K562 (cell line): Measurements from ENCODE around the gene CD8A. TPM values are rescaled to one million over a fixed set of nuclear protein-coding genes. Genes with fewer than 3 reads are reported as not detected.

Experiments used
- ATAC-seq: fragments of 200-7000 bp; cut with Tn5 transposase; 3 replicates; pipeline ENCODE4 v1.9.1; 2020; ENCODE audit warnings: moderate library complexity
- BruUV-seq: library from RNA; stranded (reverse); fragments of 400-500 nt; replicated peaks from 2 replicates; lab custom pipeline; 2021; lab: Mats Ljungman, UMichigan
- CTCF ChIA-PET: fragments of 300-600 bp; formaldehyde crosslinking; extraction: SDS; loops from one replicate; lab custom pipeline; 2021; ENCODE audit warnings: low intra/inter-chr PET ratio; lab: Yijun Ruan, JAX
- POLR2A ChIA-PET: fragments of 300-600, 350-650 bp; sonication (Branson Sonifier 250); formaldehyde crosslinking; extraction: SDS; loops from one replicate; lab custom pipeline; 2021; ENCODE audit warnings: antibody characterized with exemption, inconsistent platforms; lab: Yijun Ruan, JAX
- DNase-seq, 4 experiments: peaks; one replicate each; pipeline versions ENCODE4 v3.0.0 to v3.0.0-alpha.2; 2011 to 2018; ENCODE audit warnings: low spot score in 3 of 4, mixed read lengths in 3 of 4; ENCODE audit errors: extremely low read depth in 1 of 4
- FAIRE-seq: peaks from 2 replicates; lab custom pipeline; 2011; peaks lifted over from hg19 to GRCh38; lab: Jason Lieb, UNC
- H2AFZ ChIP-seq: 2 replicates; pipeline ENCODE4 v1.6.0; 2011; ENCODE audit warnings: low read depth, low read length, control low read depth, inconsistent platforms
- H3K27ac ChIP-seq: fragments of 200-600 bp; 3 replicates; pipeline ENCODE4 v1.8.0; 2011; ENCODE audit warnings: low read depth, mild to moderate bottlenecking, control low read depth, inconsistent platforms, low read length, moderate library complexity, mixed read lengths; ENCODE audit errors: extremely low read depth
- H3K27me3 ChIP-seq, 2 experiments: fragments of 300-600 bp in 1 of 2; 2 replicates in 1 of 2; 3 replicates in 1 of 2; pipeline versions ENCODE4 v1.6.0 to v1.8.0; 2011; ENCODE audit warnings: inconsistent platforms in 2 of 2, low read length in 2 of 2, mild to moderate bottlenecking in 1 of 2, mixed read lengths in 1 of 2, moderate library complexity in 1 of 2; ENCODE audit not compliant: control insufficient read depth in 2 of 2, insufficient read depth in 2 of 2
- H3K36me3 ChIP-seq: fragments of 300-600 bp; 3 replicates; pipeline ENCODE4 v1.8.0; 2011; ENCODE audit warnings: mild to moderate bottlenecking, low read length, inconsistent platforms; ENCODE audit not compliant: control insufficient read depth, insufficient read depth
- H3K4me1 ChIP-seq, 2 experiments: fragments of 200-600 bp in 1 of 2; replicated peaks in 1 of 2; 2 replicates in 1 of 2; 3 replicates in 1 of 2; pipeline versions ENCODE4 v1.5.1 to v1.8.0; 2011; ENCODE audit warnings: inconsistent platforms in 2 of 2, low read length in 2 of 2, mild to moderate bottlenecking in 1 of 2, mixed read lengths in 1 of 2, moderate library complexity in 1 of 2; ENCODE audit not compliant: control insufficient read depth in 2 of 2, insufficient read depth in 2 of 2
- H3K4me2 ChIP-seq: 2 replicates; pipeline ENCODE4 v1.6.1; 2011; ENCODE audit warnings: low read length, control low read depth, inconsistent platforms, mixed read lengths; ENCODE audit not compliant: insufficient read depth
- H3K4me3 ChIP-seq: fragments of 200-600 bp; sonication (generic), shearing (Covaris generic); 2 replicates; pipeline ENCODE4 v1.5.1; 2016; ENCODE audit warnings: control low read depth, inconsistent platforms
- H3K79me2 ChIP-seq: fragments of 200-600 bp; 3 replicates; pipeline ENCODE4 v1.8.0; 2011; ENCODE audit warnings: low read length, inconsistent platforms; ENCODE audit not compliant: control insufficient read depth, insufficient read depth
- H3K9ac ChIP-seq, 2 experiments: 2 replicates each; pipeline versions ENCODE4 v1.6.0 to v1.6.1; 2011; ENCODE audit warnings: low read depth in 2 of 2, low read length in 2 of 2, control low read depth in 1 of 2, inconsistent platforms in 1 of 2, mild to moderate bottlenecking in 1 of 2, mixed read lengths in 1 of 2; ENCODE audit not compliant: insufficient read depth in 1 of 2
- H3K9me1 ChIP-seq: one replicate; pipeline ENCODE4 v1.6.0; 2011; ENCODE audit warnings: inconsistent platforms, mild to moderate bottlenecking, low read length, moderate library complexity; ENCODE audit not compliant: control insufficient read depth, insufficient read depth
- H3K9me3 ChIP-seq: replicated peaks from 2 replicates; pipeline ENCODE4 v1.5.1; 2011; ENCODE audit warnings: low read depth, low read length, inconsistent platforms; ENCODE audit not compliant: control insufficient read depth, insufficient read depth
- H4K20me1 ChIP-seq: replicated peaks from 2 replicates; pipeline ENCODE4 v1.6.1; 2011; ENCODE audit warnings: low read length, inconsistent platforms, mixed read lengths; ENCODE audit not compliant: control insufficient read depth, insufficient read depth
- CEBPG ChIP-seq, 3 experiments: fragments of 200-800 bp in 1 of 3; sonication (Bioruptor generic) in 1 of 3; sonication (generic) in 1 of 3; formaldehyde crosslinking in 1 of 3; IDR thresholded peaks in 2 of 3; conservative IDR thresholded peaks in 1 of 3; 2 replicates each; pipeline versions ENCODE4 v1.6.1 to v1.8.0; 2016 to 2022; ENCODE audit warnings: missing compliant biosample characterization in 2 of 3, missing genetic modification characterization in 2 of 3, mild to moderate bottlenecking in 1 of 3, missing genetic modification reagents in 1 of 3
- CREB1 ChIP-seq, 2 experiments: sonication (generic) in 1 of 2; formaldehyde crosslinking in 1 of 2; IDR thresholded peaks; 2 replicates each; pipeline versions ENCODE4 v1.6.1 to v1.8.0; 2012 to 2022; ENCODE audit warnings: inconsistent platforms in 1 of 2, mild to moderate bottlenecking in 1 of 2, missing genetic modification reagents in 1 of 2, moderate library complexity in 1 of 2
- GTF2F1 ChIP-seq: IDR thresholded peaks from 2 replicates; pipeline ENCODE4 v1.6.1; 2011; ENCODE audit warnings: low read depth, low read length, improper control_type of control experiment
- KHSRP ChIP-seq: fragments of 450-650 bp; IDR thresholded peaks from 2 replicates; pipeline ENCODE4 v1.6.1; 2017
- LEF1 ChIP-seq: fragments of 450-650 bp; IDR thresholded peaks from 2 replicates; pipeline ENCODE4 v1.6.1; 2016; ENCODE audit warnings: mild to moderate bottlenecking
- NR1H2 ChIP-seq: sonication (generic); formaldehyde crosslinking; IDR thresholded peaks from 2 replicates; pipeline ENCODE4 v1.4.0; 2020; ENCODE audit warnings: mild to moderate bottlenecking, missing genetic modification reagents
- RHOXF2B ChIP-seq: fragments of 250-450 bp; sonication (Bioruptor Pico); conservative IDR thresholded peaks from 2 replicates; pipeline ENCODE4 v1.5.1; 2021
- SIN3B ChIP-seq: fragments of 450-650 bp; IDR thresholded peaks from 2 replicates; pipeline ENCODE4 v1.6.1; 2017; ENCODE audit warnings: low read depth, mild to moderate bottlenecking, moderate library complexity
- SIX5 ChIP-seq, 2 experiments: IDR thresholded peaks; 2 replicates each; pipeline ENCODE4 v1.6.1; 2011; ENCODE audit warnings: low read length in 2 of 2, borderline replicate concordance in 1 of 2, low read depth in 1 of 2, mild to moderate bottlenecking in 1 of 2, moderate library complexity in 1 of 2; ENCODE audit not compliant: insufficient read depth in 1 of 2
- SNRNP70 ChIP-seq: fragments of 200-400 bp; formaldehyde crosslinking; optimal IDR thresholded peaks from 2 replicates; pipeline ENCODE3; 2017; ENCODE audit warnings: low read depth, low read length
- SP2 ChIP-seq: IDR thresholded peaks from 2 replicates; pipeline ENCODE4 v1.6.1; 2011; ENCODE audit warnings: mild to moderate bottlenecking, low read depth, low read length, moderate library complexity; ENCODE audit not compliant: poor library complexity, severe bottlenecking; ENCODE audit errors: extremely low read depth
- ZC3H4 ChIP-seq: sonication (generic); formaldehyde crosslinking; IDR thresholded peaks from 2 replicates; pipeline ENCODE4 v1.9.0; 2021; ENCODE audit warnings: missing genetic modification reagents, borderline replicate concordance
- ZKSCAN1 ChIP-seq: fragments of 150-350 bp; IDR thresholded peaks from 2 replicates; pipeline ENCODE4 v1.6.1; 2016; ENCODE audit warnings: low read depth, low read length
- ZNF609 ChIP-seq: sonication (generic); formaldehyde crosslinking; IDR thresholded peaks from 2 replicates; pipeline ENCODE4 v1.8.1; 2023; ENCODE audit warnings: missing genetic modification reagents, mild to moderate bottlenecking, borderline replicate concordance
- ZNF699 ChIP-seq: fragments of 250-450 bp; sonication (Bioruptor Pico); IDR thresholded peaks from 2 replicates; pipeline ENCODE4 v1.8.0; 2021; ENCODE audit warnings: mild to moderate bottlenecking, moderate library complexity; ENCODE audit not compliant: insufficient replicate concordance
- WGBS: fragments of 100-300 bp; shearing (Covaris generic); methylation state at CpG from one replicate; pipeline ENCODE4 v1.1.6; 2016; ENCODE audit warnings: low coverage, mixed read lengths; ENCODE audit not compliant: insufficient coverage; ENCODE audit errors: missing lambda C conversion rate; 5-methylcytosine and 5-hydroxymethylcytosine counted together
- in situ Hi-C: fragments of 300-500 bp; cut with MboI; formaldehyde crosslinking; loops from 4 replicates; pipeline ENCODE4 v1.15.0; 2018; ENCODE audit warnings: inconsistent platforms, mixed read lengths
- intact Hi-C: fragments of 100-400 bp; cut with micrococcal nuclease; formaldehyde crosslinking; loops from 2 replicates; pipeline ENCODE4 v1.14.2; 2022
- polyA plus RNA-seq, 8 experiments: library from polyadenylated mRNA; depleted of rRNA in 4 of 8; stranded (reverse) in 5 of 8; unstranded in 3 of 8; fragments of >200 nt; fragmentation: Nextera tagmentation in 2 of 8; fragmentation: Illumina TruSeq in 1 of 8; extraction: Ambion mirVana in 2 of 8; extraction: Trizol in 1 of 8; gene quantifications; 2 replicates each; pipeline versions ENCODE4 v1.2.1 to v1.2.3, GENCODE V29; 2011 to 2014; ENCODE audit warnings: inconsistent platforms in 1 of 8, missing spikeins in 1 of 8
- total RNA-seq, 7 experiments: library from RNA; depleted of rRNA in 6 of 7; stranded (reverse); fragments of >200 nt in 6 of 7; fragmentation: Illumina TruSeq in 2 of 7; extraction: Trizol in 2 of 7; gene quantifications; 2 replicates each; pipeline versions ENCODE4 v1.2.1 to v1.2.3, GENCODE V29; 2011 to 2021; ENCODE audit warnings: low replicate concordance in 1 of 7
- TF ChIP-seq, protein P1 (sequence below), 2 experiments: fragments of 450-650 bp; IDR thresholded peaks; 2 replicates each; pipeline ENCODE4 v1.6.1; 2016

CD8A gene
- total and polyA plus RNA-seq, 9 of the 15 experiments (the other 6 are each of a cell fraction or from before 2014, with no cell fraction given): 0.07 TPM; not detected in 8

GRCh38 chr2:86789687-86790133 is 1.0 kb downstream of the CD8A start:
- FAIRE-seq: no peak

More at GRCh38 chr2:86789687-86790133, 1.0 kb downstream of the CD8A start:
- in situ Hi-C loops: no loop called here
- H3K9me3 ChIP-seq: no peaks in the 10 kb centered on the region
- H4K20me1 ChIP-seq: no peaks in the 10 kb centered on the region
- no peak overlapping the region for H3K4me3 ChIP-seq
- no peak overlapping the region for H3K9ac ChIP-seq
- H3K27me3 ChIP-seq: peaks cover 27 to 52% of the 10 kb centered on the region in 2 experiments; a peak in 4 of 5 replicates
- H3K27ac ChIP-seq: no peak overlapping the region
- H2AFZ ChIP-seq: no peak overlapping the region
- no peaks in the 10 kb centered on the region for H3K79me2 ChIP-seq
- peaks cover 4% of the 10 kb centered on the region for H3K9me1 ChIP-seq
- intact Hi-C loops: no loop called here
- CTCF ChIA-PET: no interaction called here
- no peak for ATAC-seq
- POLR2A ChIA-PET: interaction anchor here (0.7 kb wide), 1 partner anchor 10 kb away, joined by 3 read pairs; no protein-coding TSS in a partner anchor
- TF ChIP-seq, protein P1, sequence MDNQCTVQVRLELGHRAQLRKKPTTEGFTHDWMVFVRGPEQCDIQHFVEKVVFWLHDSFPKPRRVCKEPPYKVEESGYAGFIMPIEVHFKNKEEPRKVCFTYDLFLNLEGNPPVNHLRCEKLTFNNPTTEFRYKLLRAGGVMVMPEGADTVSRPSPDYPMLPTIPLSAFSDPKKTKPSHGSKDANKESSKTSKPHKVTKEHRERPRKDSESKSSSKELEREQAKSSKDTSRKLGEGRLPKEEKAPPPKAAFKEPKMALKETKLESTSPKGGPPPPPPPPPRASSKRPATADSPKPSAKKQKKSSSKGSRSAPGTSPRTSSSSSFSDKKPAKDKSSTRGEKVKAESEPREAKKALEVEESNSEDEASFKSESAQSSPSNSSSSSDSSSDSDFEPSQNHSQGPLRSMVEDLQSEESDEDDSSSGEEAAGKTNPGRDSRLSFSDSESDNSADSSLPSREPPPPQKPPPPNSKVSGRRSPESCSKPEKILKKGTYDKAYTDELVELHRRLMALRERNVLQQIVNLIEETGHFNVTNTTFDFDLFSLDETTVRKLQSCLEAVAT (IDR thresholded peaks at IDR 0.05): no peak
- TF ChIP-seq SP2: no peak
- TF ChIP-seq SIX5 (IDR thresholded peaks at IDR 0.05; ENCODE audit: borderline replicate concordance in 1 of 2, insufficient read depth in 1 of 2, low read depth in 1 of 2, low read length in 2 of 2): no peak
- no peak for TF ChIP-seq RHOXF2B (CRISPR knock-in tag)
- TF ChIP-seq ZNF609: no peak
- no peak for TF ChIP-seq KHSRP
- TF ChIP-seq LEF1: no peak
- no peak for TF ChIP-seq SNRNP70
- no peak for TF ChIP-seq SIN3B
- TF ChIP-seq ZKSCAN1: no peak
- TF ChIP-seq CREB1 (IDR thresholded peaks at IDR 0.05): no peak
- no peak for TF ChIP-seq CREB1 (CRISPR knock-in tag; IDR thresholded peaks at IDR 0.05)
- no peak for TF ChIP-seq CEBPG (CRISPR knock-in tag; IDR thresholded peaks at IDR 0.05)
- no peak for TF ChIP-seq CEBPG (tag; conservative IDR thresholded peaks at IDR 0.05 in 1 of 2, IDR thresholded peaks at IDR 0.05 in 1 of 2)
- no peak for TF ChIP-seq GTF2F1
- TF ChIP-seq ZC3H4 (CRISPR knock-in tag): no peak
- no peak for TF ChIP-seq ZNF699 (CRISPR knock-in tag)
- no peak for TF ChIP-seq NR1H2 (CRISPR knock-in tag)
- TF ChIP-seq, all 486 proteins: peak for 0
- WGBS: 45% methylated on average over 20 of the region's 40 CpGs
- no peak overlapping the region for H3K4me2 ChIP-seq
- no TSS peak for BruUV-seq
- H3K4me1 ChIP-seq: peaks cover 0 to 17% of the 10 kb centered on the region in 2 experiments; a peak in 2 of 5 replicates
- DNase-seq: no peak
- no peaks in the 10 kb centered on the region for H3K36me3 ChIP-seq
